GM20000 (cell line): ENCODE data around the gene ASB15.
"Not testable (repeated sequence)": the region's sequence is repeated elsewhere in the genome, so short reads cannot be mapped to it uniquely, and the experiment has no call there.

Experiments used
- DNase-seq: peaks from one replicate; pipeline ENCODE4 v3.0.0; 2012; ENCODE audit warnings: low spot score
- TF ChIP-seq, protein P1 (sequence below): IDR thresholded peaks from 2 replicates; pipeline ENCODE4 v1.5.1; 2012; ENCODE audit warnings: mild to moderate bottlenecking, control low read depth; ENCODE audit errors: extremely low read depth, missing control alignments

ASB15 gene

DNA sequence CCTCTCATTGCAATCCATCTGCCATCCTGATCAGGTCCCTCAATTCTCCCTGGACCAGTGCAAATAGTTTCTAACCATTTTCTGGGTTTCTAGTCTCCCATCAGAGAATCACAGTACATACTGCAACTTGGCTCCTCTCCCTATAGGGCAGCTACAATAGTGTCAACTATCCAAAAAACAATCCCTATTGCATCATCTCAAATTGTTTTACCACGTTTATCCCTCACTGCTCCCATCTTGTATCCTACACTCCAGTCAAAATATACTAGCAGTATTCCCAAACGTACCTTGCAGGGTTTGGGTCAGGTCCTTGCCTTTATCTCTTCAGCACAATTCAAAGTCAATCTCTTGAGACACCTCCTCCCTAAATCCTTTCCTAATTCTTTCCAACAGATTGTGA lies 23.6 kb downstream of the ASB15 start:
- TF ChIP-seq, protein P1, sequence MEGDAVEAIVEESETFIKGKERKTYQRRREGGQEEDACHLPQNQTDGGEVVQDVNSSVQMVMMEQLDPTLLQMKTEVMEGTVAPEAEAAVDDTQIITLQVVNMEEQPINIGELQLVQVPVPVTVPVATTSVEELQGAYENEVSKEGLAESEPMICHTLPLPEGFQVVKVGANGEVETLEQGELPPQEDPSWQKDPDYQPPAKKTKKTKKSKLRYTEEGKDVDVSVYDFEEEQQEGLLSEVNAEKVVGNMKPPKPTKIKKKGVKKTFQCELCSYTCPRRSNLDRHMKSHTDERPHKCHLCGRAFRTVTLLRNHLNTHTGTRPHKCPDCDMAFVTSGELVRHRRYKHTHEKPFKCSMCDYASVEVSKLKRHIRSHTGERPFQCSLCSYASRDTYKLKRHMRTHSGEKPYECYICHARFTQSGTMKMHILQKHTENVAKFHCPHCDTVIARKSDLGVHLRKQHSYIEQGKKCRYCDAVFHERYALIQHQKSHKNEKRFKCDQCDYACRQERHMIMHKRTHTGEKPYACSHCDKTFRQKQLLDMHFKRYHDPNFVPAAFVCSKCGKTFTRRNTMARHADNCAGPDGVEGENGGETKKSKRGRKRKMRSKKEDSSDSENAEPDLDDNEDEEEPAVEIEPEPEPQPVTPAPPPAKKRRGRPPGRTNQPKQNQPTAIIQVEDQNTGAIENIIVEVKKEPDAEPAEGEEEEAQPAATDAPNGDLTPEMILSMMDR, result no peak
- no peak for DNase-seq

DNA sequence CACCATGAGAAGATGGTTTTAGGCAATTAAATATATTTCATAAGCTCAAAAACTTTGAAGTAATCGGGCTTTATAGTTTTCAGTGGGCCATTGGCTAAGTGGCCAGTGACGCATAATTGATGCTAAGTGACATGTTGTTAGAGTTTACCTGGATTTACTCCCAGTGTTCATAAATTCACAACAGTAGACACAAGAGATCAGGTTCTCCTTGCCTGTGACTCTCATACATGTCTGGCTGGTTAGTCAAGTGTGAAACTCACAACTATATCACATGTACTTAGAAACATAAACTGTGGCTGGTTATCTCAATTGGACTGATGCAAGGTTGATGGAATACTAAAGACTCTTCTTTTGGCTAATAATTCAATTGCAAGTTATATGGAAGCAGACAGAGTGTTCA lies 26.2 kb downstream of the ASB15 start:
- DNase-seq, result no peak
- TF ChIP-seq, protein P1, result no peak

GRCh38 chr7:123628829-123629228 lies 27.2 kb downstream of the ASB15 start:
- TF ChIP-seq, protein P1, result no peak
- DNase-seq, result no peak

DNA sequence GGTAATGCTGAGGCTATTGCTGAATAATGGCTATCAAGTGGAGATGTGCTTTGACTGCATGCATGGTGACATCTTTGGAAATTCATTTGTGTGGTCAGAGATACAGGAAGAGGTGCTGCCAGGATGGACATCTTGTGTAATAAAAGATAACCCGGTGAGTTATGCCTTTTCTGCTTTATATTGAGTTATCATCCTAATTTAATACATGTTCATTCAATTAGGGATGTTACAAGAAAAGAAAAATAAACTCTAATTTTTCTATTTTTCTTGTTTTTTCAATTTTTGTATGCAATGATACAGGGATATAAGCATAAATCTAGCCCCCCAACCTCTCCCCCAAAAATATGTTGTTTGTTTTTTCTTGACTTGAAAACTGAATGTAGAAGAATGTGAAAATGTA lies 27.7 kb downstream of the ASB15 start:
- TF ChIP-seq, protein P1, result no peak

DNA sequence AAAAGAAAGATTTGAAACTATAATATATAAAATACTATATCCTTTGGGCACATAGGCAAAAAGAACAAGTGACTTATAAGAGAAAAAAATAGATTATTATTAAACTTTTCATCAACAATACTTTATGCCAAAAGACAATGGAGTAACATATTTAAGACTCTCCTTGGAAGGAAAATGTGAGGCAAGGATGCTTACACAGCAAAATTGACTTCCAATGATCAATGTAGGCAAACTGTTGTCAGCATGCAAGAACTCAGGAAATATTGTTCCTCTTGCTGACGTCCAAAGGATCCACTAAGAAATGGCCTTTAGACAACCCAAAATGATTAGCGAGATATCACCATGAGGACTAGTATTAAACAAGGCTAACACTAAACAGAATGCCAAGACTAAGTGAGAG lies 31.2 kb downstream of the ASB15 start:
- TF ChIP-seq, protein P1, result no peak
- DNase-seq, result no peak

More for the DNA sequence above, 27.7 kb downstream of the ASB15 start:
- DNase-seq, result no peak

DNA sequence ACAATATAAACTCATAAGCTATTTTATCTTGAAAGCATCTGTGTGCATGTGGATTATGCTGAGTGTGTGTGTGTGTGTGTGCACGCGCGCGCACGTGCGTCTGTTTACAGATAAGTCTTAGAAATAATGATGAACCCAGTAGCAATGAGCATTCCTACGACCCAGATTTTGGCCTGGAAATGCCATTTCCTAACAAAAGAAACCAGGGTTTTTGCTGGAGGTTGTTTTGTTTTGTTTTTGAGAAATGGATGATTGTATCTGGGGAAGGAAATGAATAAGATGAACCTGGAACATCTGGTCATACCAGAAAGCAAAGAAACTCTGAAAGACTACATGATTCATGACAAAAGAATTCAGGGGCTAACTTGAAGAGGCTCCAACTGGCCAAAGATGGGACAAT lies 31.9 kb downstream of the ASB15 start:
- TF ChIP-seq, protein P1, result no peak
- no peak for DNase-seq

DNA sequence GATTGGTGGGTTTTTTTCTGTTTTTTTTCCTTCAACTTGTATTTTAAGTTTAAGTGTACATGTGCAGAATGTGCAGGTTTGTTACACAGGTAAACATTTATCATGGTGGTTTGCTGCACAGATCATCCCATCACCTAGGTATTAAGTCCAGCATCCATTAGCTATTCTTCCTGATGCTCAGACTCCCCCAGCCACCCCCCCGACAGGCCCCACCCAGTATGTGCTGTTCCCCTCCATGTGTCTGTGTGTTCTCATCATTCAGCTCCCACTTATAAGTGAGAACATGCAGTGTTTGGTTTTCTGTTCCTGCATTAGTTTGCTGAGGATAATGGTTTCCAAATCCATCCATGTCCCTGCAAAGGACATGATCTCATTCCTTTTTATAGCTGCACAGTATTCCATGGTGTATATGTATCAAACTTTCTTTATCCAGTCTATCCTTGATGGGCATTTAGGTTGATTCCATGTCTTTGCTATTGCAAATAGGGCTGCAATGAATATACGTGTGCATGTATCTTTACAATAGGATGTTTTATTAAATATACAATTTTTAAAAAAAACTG lies 32.5 kb downstream of the ASB15 start:
- not testable (repeated sequence) for DNase-seq

DNA sequence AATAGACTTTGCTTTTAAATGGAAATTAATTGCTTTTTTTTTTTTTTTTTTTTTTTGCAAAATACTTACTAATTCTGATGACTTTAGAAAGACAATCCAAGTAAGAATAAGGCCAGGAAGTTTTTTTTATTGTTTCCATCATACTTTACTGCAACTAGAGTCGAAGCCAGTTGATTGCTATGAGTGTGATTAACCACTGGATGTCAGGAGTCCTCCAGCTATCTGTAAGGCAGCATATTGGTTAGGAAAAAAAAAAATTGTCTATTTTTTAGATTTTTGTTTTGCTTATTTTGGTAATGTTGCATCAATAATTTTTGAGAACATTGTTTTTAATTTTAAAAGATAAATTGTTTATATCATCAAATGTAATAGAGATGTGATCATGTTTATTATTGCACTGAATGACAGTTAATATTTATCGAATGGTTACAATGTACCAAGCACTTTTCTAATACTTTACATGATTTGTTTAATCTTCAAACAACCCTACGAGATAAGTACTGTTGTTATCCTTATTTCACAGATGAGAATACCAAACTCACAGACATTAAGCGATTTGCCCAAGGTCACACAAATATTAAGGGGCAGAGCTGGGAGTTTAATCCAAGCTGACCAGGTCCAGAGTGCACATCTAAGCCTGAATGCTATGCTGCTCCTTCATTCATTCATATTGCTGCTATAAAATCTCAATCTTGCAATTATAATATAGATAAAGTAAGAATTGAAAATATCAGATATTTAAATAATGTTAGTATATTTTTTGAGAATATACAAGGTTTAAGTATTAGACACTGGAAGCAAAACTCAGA lies 34.1 kb downstream of the ASB15 start:
- TF ChIP-seq, protein P1, result peak; percentile 3
- DNase-seq, result no peak
